ENCODE measurements around the gene CHST15. TPM values are rescaled to one million over a fixed set of nuclear protein-coding genes. Genes with fewer than 3 reads are reported as not detected.

Gene CHST15
- total and polyA plus RNA-seq, 2 of the 13 experiments (the other 11 are each of a cell fraction or from before 2014, with no cell fraction given): 1.4 to 94.7 TPM

DNA sequence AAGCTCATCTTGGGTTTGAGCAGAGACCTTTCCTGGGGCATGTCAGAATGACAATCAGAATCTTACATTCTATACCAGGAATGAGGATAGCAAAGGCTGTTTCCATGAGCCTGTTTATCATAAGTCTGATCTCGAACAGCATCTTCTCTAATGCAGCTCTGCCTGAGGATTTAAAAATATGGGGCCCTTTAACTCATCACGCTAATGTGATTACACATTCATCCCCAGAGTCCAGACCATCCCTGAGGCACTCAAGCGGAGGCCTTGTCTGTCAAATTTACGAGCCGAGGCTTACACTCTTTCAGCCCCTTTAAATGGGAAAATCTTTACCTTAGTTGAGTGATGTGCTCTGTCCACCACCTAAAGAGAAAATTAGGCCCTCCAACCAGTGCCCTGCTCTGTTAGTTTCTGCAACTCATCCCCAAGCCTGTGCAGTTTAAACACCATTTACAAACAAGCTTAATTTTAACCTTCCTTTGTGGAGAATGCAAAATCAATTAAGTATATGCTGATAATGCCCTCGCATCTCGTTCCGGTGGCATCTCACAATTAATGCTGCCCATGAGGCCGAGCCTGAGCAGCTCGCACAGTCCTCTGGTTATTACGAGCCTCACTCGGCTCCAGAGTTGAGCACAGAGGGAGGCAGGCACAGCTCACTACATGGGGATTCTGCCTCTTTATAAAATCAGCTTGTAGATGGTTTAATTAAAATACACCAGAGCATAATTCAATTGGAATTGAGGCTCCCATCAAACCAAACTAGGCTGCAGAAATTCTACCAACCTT lies 16.0 kb downstream of the CHST15 start (continued):
- no peak for TF ChIP-seq KAT2B (IDR thresholded peaks at IDR 0.05; ENCODE audit: borderline replicate concordance, low read depth, low read length)
- no peak for TF ChIP-seq HOXA7 (CRISPR knock-in tag; IDR thresholded peaks at IDR 0.05)
- TF ChIP-seq STAG1 (CRISPR knock-in tag; IDR thresholded peaks at IDR 0.05): no peak
- no peak for TF ChIP-seq MAFK (conservative IDR thresholded peaks at IDR 0.05 in 1 of 2, IDR thresholded peaks at IDR 0.05 in 1 of 2; ENCODE audit: low read length in 2 of 2)

DNA sequence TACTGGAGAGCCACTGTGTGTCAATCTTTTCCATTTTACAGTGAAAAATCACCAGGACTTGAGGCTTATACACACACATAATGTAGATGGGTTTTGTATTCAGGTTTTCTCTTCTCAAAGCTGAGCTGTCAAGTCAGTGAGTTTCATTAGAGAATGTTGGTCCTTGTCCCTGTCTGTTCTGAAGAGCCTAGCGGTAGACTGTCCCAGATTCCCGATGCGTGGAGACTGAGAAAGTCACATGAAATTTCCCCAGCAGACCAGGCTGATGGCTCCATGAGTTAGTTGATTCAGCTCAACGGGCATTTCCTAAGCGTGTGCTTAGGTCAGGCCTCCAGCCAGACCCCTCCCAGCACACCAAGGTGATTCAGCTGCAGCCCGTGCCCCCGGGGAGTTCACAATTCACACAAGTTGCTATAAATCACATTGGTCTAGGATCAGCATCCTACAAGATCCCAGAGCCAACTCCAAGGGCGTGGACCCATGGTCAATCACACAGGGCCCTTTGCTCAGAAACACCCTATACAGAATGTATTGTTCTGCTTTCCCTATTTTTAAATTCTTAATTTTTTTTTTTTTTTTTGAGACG lies 17.2 kb downstream of the CHST15 start:
- Histone ChIP-seq H2AFZ (ENCODE audit: low read length) (no peak overlapping the region), H3K27me3 (ENCODE audit: control insufficient read depth in 1 of 2, insufficient read depth in 2 of 2, low read length in 2 of 2) (no peaks in the 10 kb centered on the region), H3K4me2 (ENCODE audit: low read depth, low read length) (no peak overlapping the region), H3K4me3 (replicated peaks in 1 of 3; ENCODE audit: insufficient read depth in 1 of 3, low read depth in 2 of 3, low read length in 3 of 3) (no peak overlapping the region), H3K9me3 (ENCODE audit: low read length) (no peaks in the 10 kb centered on the region), H3K27ac (ENCODE audit: extremely low read length, insufficient read depth, low read length) (no peak overlapping the region), H3K79me2 (ENCODE audit: insufficient read depth, low read length) (peaks cover 97% of the 10 kb centered on the region), H3K9ac (ENCODE audit: insufficient read depth, low read depth, low read length) (no peak overlapping the region), H3K4me1 (ENCODE audit: insufficient read depth, low read length) (peaks cover 94% of the 10 kb centered on the region), H4K20me1 (ENCODE audit: insufficient read depth, low read length) (peaks cover 99% of the 10 kb centered on the region), H3K36me3 (replicated peaks in 1 of 2; ENCODE audit: control insufficient read depth in 1 of 2, insufficient read depth in 2 of 2, low read length in 2 of 2) (peaks cover 15 to 33% of the 10 kb centered on the region in 2 experiments)
- POLR2A ChIA-PET: no interaction called here
- ATAC-seq (no peak), FAIRE-seq (no peak), DNase-seq (ENCODE audit: low spot score) (no peak)
- 98% methylated on average over 5 of the region's 9 CpGs for WGBS (ENCODE audit: low lambda C conversion rate)
- in situ Hi-C loops (cut with HindIII; ENCODE audit: extremely low pct_ligation_motif_present, low pct_unique_long_range_greater_than_20kb) (no loop called here), intact Hi-C loops (cut with micrococcal nuclease; ENCODE audit: unreplicated experiment) (no loop called here)
- TF ChIP-seq, protein P1, sequence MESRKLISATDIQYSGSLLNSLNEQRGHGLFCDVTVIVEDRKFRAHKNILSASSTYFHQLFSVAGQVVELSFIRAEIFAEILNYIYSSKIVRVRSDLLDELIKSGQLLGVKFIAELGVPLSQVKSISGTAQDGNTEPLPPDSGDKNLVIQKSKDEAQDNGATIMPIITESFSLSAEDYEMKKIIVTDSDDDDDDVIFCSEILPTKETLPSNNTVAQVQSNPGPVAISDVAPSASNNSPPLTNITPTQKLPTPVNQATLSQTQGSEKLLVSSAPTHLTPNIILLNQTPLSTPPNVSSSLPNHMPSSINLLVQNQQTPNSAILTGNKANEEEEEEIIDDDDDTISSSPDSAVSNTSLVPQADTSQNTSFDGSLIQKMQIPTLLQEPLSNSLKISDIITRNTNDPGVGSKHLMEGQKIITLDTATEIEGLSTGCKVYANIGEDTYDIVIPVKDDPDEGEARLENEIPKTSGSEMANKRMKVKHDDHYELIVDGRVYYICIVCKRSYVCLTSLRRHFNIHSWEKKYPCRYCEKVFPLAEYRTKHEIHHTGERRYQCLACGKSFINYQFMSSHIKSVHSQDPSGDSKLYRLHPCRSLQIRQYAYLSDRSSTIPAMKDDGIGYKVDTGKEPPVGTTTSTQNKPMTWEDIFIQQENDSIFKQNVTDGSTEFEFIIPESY (CRISPR knock-in tag; IDR thresholded peaks at IDR 0.05): peak; percentile 46; the same call in 1 of the 2 replicates
- peak; percentile 49; the same call in 1 of the 2 replicates for TF ChIP-seq ZBTB38 (CRISPR knock-in tag; IDR thresholded peaks at IDR 0.05)
- TF ChIP-seq, protein P2, sequence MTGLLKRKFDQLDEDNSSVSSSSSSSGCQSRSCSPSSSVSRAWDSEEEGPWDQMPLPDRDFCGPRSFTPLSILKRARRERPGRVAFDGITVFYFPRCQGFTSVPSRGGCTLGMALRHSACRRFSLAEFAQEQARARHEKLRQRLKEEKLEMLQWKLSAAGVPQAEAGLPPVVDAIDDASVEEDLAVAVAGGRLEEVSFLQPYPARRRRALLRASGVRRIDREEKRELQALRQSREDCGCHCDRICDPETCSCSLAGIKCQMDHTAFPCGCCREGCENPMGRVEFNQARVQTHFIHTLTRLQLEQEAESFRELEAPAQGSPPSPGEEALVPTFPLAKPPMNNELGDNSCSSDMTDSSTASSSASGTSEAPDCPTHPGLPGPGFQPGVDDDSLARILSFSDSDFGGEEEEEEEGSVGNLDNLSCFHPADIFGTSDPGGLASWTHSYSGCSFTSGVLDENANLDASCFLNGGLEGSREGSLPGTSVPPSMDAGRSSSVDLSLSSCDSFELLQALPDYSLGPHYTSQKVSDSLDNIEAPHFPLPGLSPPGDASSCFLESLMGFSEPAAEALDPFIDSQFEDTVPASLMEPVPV (CRISPR knock-in tag; IDR thresholded peaks at IDR 0.05): no peak
- no peak for TF ChIP-seq JDP2 (CRISPR knock-in tag; IDR thresholded peaks at IDR 0.05; ENCODE audit: borderline replicate concordance)
- no TSS peak for BruUV-seq (replicated peaks)
- CTCF ChIA-PET (ENCODE audit: low intra/inter-chr PET ratio, low total read pairs): no interaction called here

Measured in HepG2 (cell line).